HG02938 (cell line): ENCODE data around the gene PAK5.

Source experiments
- ATAC-seq: cut with Tn5 transposase; IDR thresholded peaks from one replicate; pipeline ENCODE4 v1.9.1; 2021; ENCODE audit warnings: mild to moderate bottlenecking, moderate library complexity; ENCODE audit not compliant: unreplicated experiment

Gene PAK5

DNA sequence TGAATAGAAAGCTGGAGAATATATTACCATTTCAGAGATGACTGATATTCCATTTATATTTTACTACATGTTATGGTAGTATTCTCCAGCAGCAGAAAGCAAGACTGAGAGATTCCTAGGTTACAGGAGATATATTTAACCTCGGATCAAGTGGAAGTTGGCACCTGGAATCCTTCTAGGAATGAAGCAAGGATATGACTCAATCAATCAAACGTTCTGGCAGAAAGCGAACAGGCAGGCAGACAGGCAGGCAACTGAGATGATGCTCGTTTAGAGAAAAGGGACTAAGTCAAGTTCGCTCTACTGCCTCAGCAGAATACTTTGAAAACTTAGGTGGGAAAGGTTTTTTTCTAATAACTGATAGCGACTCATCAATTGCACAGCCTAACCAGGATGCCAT, 46.2 kb downstream of the PAK5 start:
- ATAC-seq = no peak

DNA sequence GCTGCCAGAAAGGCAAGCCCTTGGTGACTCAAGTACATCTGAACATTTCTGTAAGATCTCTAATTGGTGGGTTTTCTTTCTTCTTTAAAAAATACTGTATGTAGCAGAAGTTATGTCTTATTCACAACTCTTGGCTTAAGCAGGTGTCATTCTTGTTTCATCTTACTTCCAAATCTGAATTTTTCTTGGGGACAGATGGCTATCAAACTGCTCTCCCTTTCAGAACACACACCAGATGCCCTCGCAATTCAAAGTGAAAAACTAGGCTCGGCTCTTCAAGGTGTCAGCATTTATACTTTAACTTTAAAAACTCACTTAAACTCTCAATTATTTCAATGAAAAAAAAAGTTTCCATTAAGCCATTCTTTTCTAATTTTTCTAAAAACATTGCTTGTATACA, 49.7 kb downstream of the PAK5 start:
- ATAC-seq = no peak

DNA sequence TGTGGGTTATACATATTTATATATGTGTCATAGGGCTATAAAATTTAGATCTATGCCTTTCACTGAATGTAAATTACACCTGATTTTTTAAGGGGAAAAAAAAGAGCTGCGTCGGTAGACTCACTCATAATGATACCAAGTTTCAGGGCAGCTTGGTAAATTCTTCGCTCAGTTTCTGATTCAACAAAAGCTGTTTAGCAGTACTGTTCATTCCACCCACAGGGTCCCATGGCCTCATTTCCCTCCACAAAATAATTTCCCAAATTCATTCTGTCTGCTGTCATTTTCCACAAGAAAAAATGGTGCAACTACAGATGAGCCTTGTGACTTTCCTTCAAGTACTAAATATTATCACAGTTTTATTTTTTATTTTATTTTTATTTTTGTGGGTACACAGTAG, 63.7 kb downstream of the PAK5 start:
- ATAC-seq = no peak

DNA sequence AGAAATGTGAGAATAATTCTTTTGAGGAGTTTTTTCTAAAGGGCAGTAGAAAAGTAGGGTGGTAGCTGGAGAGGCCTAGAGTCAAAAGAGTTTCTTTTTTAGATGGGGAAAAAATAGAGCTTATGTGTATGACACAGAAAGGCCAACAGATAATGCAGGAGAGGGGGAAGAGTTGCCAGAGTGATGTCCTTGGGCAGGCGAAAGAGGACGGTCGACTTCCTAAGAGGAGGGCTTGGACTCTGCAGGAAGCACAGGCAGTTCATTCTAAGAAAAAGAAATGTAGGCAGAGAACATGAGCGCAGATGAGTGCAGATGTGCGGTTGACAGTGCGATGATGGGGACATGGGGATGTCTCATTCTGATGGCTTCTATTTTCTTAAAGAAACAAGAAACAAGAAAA, 68.9 kb downstream of the PAK5 start:
- no peak for ATAC-seq

DNA sequence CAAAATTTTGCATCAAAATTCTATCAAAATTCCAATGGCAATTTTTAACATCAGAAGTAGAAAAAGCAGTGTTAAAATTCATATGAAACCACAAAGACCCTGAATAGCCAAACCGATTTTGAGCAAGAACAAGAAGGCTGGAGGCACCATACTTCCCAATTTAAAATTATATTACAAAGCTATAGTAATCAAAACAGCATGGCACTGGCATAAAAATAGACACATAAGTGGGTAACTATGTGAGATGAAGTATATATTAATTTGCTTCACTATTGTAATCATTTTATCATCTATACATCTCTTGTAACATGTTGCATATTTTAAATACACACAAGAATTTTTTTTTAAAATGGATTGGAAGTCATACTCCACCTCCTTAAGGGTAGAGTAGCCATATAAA, 77.4 kb downstream of the PAK5 start:
- no peak for ATAC-seq

DNA sequence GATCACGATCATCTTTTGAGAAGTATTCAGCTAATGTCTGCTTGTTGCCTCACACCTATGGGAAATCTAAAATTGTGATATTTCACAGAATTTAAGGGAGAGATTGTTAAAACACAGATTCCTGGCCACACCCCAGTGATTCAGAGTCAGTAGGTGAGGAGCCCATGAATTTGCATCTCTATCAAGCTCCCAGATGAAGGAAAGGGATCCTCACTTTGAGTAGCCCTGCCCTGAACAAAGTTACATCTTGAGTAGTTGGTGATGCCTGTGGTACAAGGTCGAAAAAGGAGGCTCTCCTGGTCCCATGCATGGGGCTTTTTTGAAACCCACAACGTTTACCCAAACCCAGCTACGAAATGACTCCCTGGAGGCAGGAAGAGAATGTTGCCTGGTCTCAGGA, 79.5 kb downstream of the PAK5 start:
- no peak for ATAC-seq

DNA sequence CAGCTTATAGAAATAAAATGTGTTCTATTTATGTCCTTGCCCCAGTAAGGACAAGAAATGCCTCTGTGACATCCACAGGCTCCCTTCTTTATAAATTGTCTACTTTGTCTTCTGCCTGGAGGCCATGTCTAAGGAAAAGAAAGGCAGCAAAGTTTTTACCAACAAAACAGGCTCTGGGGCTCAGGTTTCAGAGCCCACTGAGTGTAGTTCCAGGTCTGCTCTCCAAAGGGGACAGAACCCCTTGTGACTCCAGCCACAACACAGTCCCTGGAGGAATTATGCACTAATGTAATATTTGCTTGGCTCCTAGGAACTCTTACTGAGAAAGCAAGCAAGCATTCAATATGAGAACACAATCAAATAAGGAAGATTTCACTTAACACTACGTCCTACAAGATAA, 80.1 kb downstream of the PAK5 start:
- no peak for ATAC-seq

DNA sequence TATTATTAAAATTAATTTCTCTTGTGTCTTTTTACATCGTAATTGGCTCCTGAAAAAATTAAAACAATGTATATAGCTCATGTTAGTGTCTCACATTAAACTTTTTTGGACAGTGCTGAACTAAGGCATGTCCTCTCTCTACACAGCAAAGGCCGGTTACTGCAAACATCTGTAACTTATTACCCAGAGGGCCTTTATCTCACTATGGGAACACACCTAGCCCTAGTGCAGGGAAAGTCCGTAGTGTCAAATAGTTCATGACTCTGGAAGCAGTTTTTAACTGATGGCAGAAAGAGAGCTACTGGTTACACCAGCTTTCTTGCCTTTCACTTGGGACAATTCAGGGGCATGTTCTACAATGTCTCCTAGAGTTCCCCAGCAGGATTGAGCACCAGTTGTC, 82.2 kb downstream of the PAK5 start:
- no peak for ATAC-seq

DNA sequence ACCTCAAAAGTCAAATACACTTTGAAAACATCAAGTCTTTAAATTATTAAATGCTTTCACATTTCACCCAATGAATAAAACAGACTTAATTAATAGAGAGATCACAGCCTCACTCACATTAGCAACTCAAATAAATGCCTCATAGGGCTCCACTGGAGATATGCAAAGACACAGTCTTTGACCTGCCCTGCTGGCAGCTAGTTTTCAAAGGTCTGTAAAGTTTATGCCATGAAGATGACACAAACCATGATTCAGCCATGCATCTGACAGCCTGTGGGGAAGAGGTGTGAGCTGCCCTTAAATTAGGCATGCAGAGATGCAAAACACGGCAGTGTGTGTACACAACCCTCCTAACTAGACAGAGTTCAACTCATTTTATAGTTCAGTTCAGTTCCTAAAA, 83.6 kb downstream of the PAK5 start:
- no peak for ATAC-seq

DNA sequence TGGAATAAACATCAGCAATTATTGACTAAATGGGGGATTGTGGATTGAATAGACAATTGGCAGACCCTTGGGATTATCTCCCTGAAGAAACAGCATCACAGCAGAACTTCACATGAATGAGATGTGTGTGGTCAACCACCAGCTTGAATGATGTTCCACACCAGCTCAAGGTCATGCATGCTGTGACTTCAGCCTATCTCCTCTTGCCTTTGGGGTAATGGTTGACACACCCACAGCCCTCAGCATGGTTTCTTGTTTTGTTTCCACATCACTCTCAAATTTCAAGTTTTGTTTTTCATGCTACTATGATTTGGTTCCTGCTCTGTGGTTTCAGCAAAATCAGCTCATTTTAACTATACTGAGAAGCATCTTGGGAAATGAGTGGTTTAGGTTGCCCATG, 94.3 kb downstream of the PAK5 start:
- ATAC-seq = peak; percentile 72

DNA sequence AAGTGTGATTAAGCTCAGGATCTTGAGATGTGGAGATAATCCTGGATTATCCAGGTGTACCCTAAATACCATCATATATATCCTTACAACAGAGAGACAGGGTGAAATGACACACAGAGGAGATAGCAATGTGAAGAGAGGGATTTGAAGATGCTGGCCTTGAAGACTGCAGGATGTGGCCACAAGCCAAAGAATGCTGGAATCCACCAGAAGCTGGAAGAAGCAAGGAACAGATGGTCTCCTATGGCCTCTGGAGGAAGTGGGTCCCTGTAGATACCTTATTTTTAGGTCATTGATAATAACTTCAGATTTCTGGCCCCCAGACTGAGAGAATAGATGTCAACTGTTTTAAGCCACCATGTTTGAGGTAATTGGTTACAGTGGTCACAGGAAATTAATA, 95.0 kb downstream of the PAK5 start:
- ATAC-seq = no peak

DNA sequence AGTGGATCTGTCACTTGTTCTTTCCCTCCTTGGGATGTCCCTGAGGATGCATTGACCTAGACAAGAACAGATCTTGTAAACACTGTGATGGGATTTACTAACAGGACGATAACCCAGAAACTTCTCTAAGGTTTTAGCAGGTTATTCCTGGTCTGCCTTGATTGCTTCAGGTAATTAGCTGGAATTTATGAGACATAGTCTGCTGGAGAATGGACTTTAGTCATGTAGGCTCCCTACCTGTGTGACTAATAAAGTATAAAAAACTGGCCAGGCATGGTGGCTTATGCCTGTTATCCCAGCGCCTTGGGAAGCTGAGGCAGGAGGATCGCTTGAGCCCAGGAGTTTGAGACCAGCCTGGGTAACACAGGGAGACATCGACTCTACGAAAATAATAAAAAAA, 96.1 kb downstream of the PAK5 start:
- no peak for ATAC-seq

DNA sequence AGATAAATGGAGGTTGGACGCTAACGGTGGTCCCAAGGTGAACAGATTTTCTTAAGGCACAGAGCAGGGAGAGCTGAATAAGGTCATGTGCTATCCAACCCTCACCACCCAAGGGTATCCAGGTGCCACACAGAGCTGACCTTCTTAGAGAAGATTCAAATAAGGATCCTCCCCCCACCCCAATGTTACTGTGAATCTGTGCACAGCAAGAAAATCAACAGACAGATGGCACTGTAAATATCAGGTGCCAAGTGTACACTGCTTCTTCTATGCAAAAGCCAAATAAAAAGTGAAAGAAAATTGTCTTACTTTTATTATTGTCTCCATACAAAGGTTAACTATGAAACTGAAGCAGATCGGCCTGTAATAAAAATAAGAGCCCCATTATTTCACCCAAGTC, 96.9 kb downstream of the PAK5 start:
- ATAC-seq = no peak

DNA sequence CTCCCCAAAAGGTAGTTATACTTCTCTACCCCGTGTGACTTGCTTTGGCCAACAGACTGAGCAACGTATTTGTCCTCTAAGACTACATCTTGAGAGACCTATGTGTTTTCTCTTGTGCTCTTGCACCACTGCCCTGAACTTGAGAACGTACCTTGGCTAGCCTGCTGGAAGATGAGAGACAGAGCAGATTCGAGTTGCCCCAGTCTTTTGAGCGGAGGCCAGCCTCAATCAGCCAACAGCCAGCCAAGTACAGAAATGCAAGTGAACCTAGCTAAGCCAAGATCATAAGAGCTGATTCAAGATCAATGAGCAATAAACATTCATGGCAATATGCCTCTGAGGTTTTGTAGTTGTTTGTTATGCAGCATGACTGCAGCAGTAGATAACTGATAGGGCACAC, 98.4 kb downstream of the PAK5 start:
- no peak for ATAC-seq

DNA sequence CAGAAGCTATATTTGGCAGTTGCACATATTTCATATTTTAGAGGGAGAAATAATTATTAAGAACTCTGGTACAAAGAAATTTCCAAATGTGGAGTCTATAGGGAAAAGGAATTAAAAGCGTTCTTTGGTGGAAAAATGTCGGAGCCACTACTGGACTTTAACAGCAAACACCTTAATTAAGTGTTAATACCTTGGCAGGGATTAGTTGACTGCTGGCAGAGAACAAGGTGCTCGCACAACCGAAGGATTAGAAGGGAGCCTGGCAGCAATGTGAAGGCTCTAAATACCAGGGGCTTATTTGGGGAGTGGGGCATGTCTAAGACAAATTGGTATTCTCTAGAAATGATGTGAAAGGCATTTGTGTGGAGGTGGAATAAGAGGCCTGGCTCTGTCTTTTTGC, 98.9 kb downstream of the PAK5 start:
- ATAC-seq = no peak

DNA sequence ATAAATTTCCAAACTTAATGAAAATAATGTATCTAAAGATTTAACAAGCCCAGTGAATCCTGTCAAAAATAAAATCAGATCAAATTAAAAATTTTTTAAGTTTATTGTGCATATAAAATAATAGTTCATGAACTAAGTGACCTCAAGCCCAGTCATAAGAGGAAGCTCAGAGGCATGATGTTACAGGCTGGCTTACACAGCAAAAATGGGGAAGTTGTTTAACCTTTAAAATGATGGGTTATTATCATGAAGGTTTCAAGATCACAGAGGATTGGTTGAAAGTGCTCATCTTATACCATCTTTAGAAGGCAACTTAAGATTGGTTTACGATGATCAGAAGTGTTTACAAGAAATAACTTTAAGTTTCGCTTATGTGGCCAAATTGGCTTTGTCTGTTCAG, 102.5 kb downstream of the PAK5 start:
- ATAC-seq = no peak

DNA sequence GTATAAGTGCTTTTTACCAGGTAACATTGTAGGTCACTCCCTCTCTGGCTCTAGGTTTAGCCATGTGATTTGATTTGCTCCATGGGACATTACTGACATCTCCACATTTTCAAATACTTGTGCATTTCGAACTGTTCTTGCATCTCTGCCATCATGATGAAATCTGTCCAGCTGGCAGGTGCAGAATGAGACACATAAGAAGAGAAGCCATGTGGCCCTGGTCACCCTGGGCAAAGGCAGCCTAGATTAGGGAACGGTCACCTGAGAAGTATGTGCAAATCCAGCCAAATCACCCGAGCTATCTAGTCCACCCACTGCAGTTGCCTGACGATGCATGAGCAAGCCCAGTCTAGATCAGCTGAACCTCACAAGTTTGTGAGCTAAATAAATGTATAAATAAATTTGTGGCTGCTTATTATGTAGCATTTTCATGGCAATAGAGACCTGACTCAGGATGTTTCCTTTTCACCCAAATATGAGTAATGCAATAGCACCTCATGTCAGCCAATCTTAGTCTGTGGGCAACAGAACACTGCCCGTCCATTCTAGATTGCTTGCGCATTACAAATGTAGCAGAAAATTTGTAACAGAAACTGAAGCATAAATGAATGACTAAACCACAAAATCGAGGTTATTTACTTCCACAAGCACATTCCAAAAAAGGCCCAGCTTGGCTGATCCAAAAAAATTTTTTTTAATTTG, 115.2 kb downstream of the PAK5 start:
- no peak for ATAC-seq

DNA sequence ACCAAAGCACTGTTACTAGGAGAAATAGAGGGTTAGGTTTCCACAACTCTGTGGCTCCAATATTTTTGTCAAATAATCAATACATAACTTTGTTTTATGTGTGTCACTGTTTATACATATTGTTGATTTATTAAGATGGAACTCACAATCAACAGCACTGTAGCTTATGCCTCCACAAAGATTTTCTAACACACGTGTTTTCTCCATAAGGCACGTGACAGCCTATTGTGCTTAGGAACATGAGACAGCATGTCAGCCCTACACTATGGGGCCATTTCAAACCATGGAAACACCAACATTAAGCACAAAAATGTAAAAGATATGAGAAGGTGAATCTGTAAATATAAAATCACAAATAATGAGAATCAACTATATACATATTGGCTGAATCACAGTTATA, 127.0 kb downstream of the PAK5 start:
- ATAC-seq = no peak

DNA sequence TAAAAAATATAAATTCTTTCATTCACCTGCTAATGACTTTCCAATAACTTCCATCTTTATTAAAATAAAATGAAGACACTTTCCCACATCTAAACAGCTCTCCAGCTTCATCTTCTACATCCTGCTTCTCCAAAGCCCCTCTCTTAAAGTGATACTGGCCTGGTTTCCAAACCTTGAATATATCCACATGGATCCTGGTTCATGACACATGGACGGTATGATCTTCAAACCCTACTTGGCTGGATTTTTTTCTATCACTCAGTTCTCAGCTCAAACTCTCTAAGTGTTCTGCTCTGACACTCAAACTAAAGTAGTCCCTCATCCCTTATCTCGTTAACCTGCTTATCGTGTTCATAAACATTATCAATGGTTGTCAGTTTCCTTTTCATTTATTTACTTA, 128.2 kb downstream of the PAK5 start:
- no peak for ATAC-seq

DNA sequence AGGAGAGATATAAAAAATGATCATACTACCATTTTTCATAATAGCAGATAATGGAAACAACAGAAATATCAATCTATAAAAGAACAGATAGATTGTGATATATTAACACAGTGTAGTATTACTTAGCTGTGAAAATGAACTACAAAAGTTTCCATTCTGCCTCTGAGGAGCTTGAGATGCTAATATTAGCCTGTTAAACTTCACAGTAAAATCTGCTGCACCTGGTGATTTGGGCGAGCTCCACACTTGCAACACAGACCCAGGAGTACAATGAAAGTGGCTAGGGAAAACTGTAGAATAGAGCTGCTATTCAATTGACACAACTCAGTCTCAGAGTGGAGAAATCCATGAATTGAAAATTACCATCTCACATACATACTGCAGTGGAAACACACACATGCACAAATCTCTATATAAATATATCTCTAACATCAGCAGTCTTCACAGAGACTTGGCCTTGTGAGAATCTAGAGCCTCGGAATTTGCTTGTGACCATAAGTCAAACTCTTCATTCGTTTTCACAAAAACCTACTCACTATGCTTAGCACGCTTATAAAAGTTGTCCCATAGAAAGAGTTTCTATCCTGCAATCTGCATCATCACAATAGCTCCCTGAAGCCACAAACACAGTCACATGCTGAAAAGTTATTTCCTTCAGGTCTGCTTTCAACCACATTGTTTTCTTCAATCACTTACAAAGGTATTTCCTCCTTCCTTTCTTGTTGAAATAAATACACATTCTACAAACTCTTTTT, 133.0 kb downstream of the PAK5 start:
- no peak for ATAC-seq

DNA sequence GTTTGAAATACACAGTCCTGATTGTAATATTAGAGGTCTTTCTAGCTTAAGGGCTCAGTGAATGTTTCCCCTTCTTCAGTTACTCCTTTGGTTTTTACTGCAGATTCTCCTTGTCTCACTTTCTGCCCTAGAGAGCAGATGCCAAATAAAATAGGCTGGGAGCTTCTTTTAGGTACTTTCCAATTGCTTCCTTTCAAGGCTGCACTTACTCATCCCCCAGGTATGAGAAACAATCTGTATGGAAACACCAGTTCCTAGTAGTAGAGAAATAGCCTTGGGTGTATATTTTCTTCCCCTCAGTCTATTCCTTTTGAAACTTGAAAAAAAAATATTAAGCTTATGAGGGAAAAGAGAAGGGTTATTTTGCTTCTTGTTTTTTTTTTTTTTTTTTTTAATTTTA, 139.7 kb downstream of the PAK5 start:
- no peak for ATAC-seq

DNA sequence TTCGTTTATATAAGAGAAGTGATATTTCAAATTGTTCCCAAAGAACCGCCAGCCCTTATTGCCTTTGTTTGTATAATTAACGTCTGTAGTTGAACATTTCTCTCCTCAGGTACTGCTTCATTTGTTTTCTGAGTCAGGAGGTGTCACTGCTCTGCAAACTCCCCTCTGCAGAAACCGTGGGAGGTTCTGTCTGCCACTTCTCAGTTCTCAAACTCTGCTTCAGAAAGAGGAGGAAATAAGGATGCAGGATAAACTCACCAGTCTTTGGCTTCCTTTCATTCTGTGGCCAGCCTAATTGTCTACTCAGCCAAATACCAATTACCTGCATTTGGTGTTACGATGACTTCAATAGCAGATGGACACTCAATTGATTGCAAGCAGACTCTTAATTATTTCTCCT, 149.8 kb downstream of the PAK5 start:
- ATAC-seq = no peak

DNA sequence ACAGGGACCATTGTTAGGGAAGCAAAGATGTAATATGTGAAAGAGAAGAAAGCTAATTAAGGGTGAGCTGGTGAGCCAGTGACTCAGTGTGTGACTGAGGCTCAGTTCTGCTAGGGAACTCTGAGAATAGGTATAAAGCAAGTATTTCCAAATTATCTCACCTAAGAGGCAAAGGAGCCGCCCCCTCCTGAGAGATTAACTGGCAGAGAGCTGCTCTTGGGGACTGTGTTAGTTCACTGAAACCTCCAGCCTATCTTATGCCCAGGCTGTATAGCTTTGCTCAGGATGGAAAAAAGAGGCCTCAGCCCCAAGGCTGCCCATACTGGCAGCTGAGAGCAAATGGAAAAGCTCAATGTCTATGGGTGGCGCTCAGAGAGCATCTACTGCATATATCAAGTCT, 152.0 kb downstream of the PAK5 start:
- ATAC-seq = no peak
